HG03066 (cell line): ENCODE measurements around the gene SNX19.

ENCODE experiments used
- ATAC-seq: cut with Tn5 transposase; IDR thresholded peaks from one replicate; pipeline ENCODE4 v1.9.1; 2021; ENCODE audit warnings: low read depth; ENCODE audit not compliant: unreplicated experiment

Gene SNX19

GRCh38 chr11:130908061-130908460 is 8.2 kb downstream of the SNX19 start:
- ATAC-seq: no peak

- ATAC-seq: no peak
These were observed 9.1 kb downstream of the SNX19 start for GRCh38 chr11:130907229-130907628.

- ATAC-seq: no peak
These were observed 9.7 kb downstream of the SNX19 start for GRCh38 chr11:130906616-130907015.

GRCh38 chr11:130905512-130905911 is 10.8 kb downstream of the SNX19 start:
- no peak for ATAC-seq

- no peak for ATAC-seq
These were observed 11.9 kb downstream of the SNX19 start for GRCh38 chr11:130904380-130904779.

- ATAC-seq: no peak
These were observed 13.9 kb downstream of the SNX19 start for GRCh38 chr11:130902380-130902779.

- ATAC-seq: no peak
These were observed 17.2 kb downstream of the SNX19 start for GRCh38 chr11:130899106-130899505.

GRCh38 chr11:130897262-130898182 is 18.8 kb downstream of the SNX19 start:
- no peak for ATAC-seq

- peak; percentile 88 for ATAC-seq
These were observed 21.8 kb downstream of the SNX19 start for GRCh38 chr11:130894322-130895025.

- ATAC-seq: no peak
These were observed 23.4 kb downstream of the SNX19 start for GRCh38 chr11:130892861-130893260.

GRCh38 chr11:130891326-130891725 is 25.0 kb downstream of the SNX19 start:
- ATAC-seq: no peak

- ATAC-seq: no peak
These were observed 26.1 kb downstream of the SNX19 start for GRCh38 chr11:130890039-130890745.

GRCh38 chr11:130888790-130889189 is 27.5 kb downstream of the SNX19 start:
- ATAC-seq: no peak

GRCh38 chr11:130886704-130887103 is 29.6 kb downstream of the SNX19 start:
- no peak for ATAC-seq

- no peak for ATAC-seq
These were observed 34.1 kb downstream of the SNX19 start for GRCh38 chr11:130882138-130882551.

- ATAC-seq: no peak
These were observed 34.7 kb downstream of the SNX19 start for GRCh38 chr11:130881475-130882137.

GRCh38 chr11:130879836-130880235 is 36.4 kb downstream of the SNX19 start:
- ATAC-seq: no peak

- ATAC-seq: no peak
These were observed 39.1 kb downstream of the SNX19 start for GRCh38 chr11:130876931-130877915.

- ATAC-seq: no peak
These were observed 40.2 kb downstream of the SNX19 start for GRCh38 chr11:130876100-130876499.
